CD4-positive, alpha-beta T cell treated with Interleukin-4 for 1 hour (primary cell): ENCODE data around the gene ITGB2.
A peak's percentile ranks its signal among the peaks of the same experiment; 100 is the strongest.
"Not testable (repeated sequence)": the region's sequence is repeated elsewhere in the genome, so short reads cannot be mapped to it uniquely, and the experiment has no call there.

ENCODE experiments used
- DNase-seq, 2 donors: peaks; one replicate each; pipeline ENCODE4 v3.0.0-alpha.2; 2020 to 2022

Gene ITGB2

GRCh38 chr21:44940116-44940631, 19.5 kb upstream of the ITGB2 start:
- DNase-seq, result no peak

GRCh38 chr21:44939532-44940115, 18.9 kb upstream of the ITGB2 start, which contains the start of gene SLX9:
Gene SLX9, plus strand, starts transcription at chr21:44940029. Its CDS starts 29 bp downstream, at chr21:44940058.
- peak; percentile 76 to 80 for DNase-seq

- DNase-seq, result no peak
Measured at GRCh38 chr21:44938772-44939531, 18.3 kb upstream of the ITGB2 start.

- DNase-seq, result no peak
Measured at GRCh38 chr21:44935533-44935927, 14.8 kb upstream of the ITGB2 start.

- DNase-seq, result no peak
Measured at GRCh38 chr21:44934797-44935532, 14.3 kb upstream of the ITGB2 start.

- DNase-seq, result no peak
Measured at GRCh38 chr21:44934276-44934675, 13.6 kb upstream of the ITGB2 start.

GRCh38 chr21:44933918-44934260, 13.2 kb upstream of the ITGB2 start:
- no peak for DNase-seq

GRCh38 chr21:44933199-44933917, 12.7 kb upstream of the ITGB2 start:
- DNase-seq, result no peak

- DNase-seq, result peak; percentile 63 to 69
Measured at GRCh38 chr21:44932408-44933181, 11.9 kb upstream of the ITGB2 start.

GRCh38 chr21:44931501-44932407, 11.1 kb upstream of the ITGB2 start:
- no peak for DNase-seq

GRCh38 chr21:44931137-44931500, 10.4 kb upstream of the ITGB2 start:
- DNase-seq, result peak; percentile 39 to 70

GRCh38 chr21:44930543-44930981, 9.9 kb upstream of the ITGB2 start:
- peak; percentile 77 to 81 for DNase-seq

- no peak for DNase-seq
Measured at GRCh38 chr21:44929799-44930542, 9.3 kb upstream of the ITGB2 start.

- DNase-seq, result no peak
Measured at GRCh38 chr21:44929242-44929798, 8.6 kb upstream of the ITGB2 start.

- not testable (repeated sequence) for DNase-seq
Measured at GRCh38 chr21:44928500-44929241, 8.0 kb upstream of the ITGB2 start.

- DNase-seq, result peak; percentile 85
Measured at GRCh38 chr21:44927587-44928461, 7.1 kb upstream of the ITGB2 start.

GRCh38 chr21:44927259-44927586, 6.5 kb upstream of the ITGB2 start:
- DNase-seq, result no peak
